Stimulated activated CD4-positive, alpha-beta T cell treated with anti-CD3 and anti-CD28 coated beads, Interleukin-12 subunit alpha, Interleukin-12 subunit beta, amount 100 ng/mL, for 24 hours (primary cell): ENCODE results near the gene TNIK.
"Not testable (repeated sequence)": the region's sequence is repeated elsewhere in the genome, so short reads cannot be mapped to it uniquely, and the experiment has no call there.

Experiments used
- DNase-seq, 2 experiments: peaks; one replicate each; pipeline ENCODE4 v3.0.0-alpha.2; 2020; ENCODE audit warnings: low read depth in 2 of 2

The TNIK gene

GRCh38 chr3:171309906-171310359 is 150.3 kb downstream of the TNIK start:
- DNase-seq = no peak

- DNase-seq = no peak
Measured at GRCh38 chr3:171307988-171308387, 152.2 kb downstream of the TNIK start.

GRCh38 chr3:171307046-171307585 is 153.1 kb downstream of the TNIK start:
- DNase-seq = no peak

GRCh38 chr3:171306631-171307030 is 153.6 kb downstream of the TNIK start:
- DNase-seq = no peak

- not testable (repeated sequence) for DNase-seq
Measured at GRCh38 chr3:171305823-171306222, 154.4 kb downstream of the TNIK start.

- DNase-seq = not testable (repeated sequence)
Measured at GRCh38 chr3:171304498-171304897, 155.7 kb downstream of the TNIK start.

GRCh38 chr3:171304017-171304416 is 156.2 kb downstream of the TNIK start:
- not testable (repeated sequence) for DNase-seq

GRCh38 chr3:171301998-171302397 is 158.2 kb downstream of the TNIK start:
- no peak for DNase-seq

GRCh38 chr3:171301002-171301401 is 159.2 kb downstream of the TNIK start:
- DNase-seq = no peak

- DNase-seq = no peak
Measured at GRCh38 chr3:171297951-171298350, 162.3 kb downstream of the TNIK start.

- DNase-seq = no peak
Measured at GRCh38 chr3:171297207-171297606, 163.0 kb downstream of the TNIK start.

- no peak for DNase-seq
Measured at GRCh38 chr3:171295484-171296373, 164.5 kb downstream of the TNIK start.

GRCh38 chr3:171293142-171293782 is 166.9 kb downstream of the TNIK start:
- no peak for DNase-seq

GRCh38 chr3:171290680-171291079 is 169.5 kb downstream of the TNIK start:
- no peak for DNase-seq

GRCh38 chr3:171289291-171289690 is 170.9 kb downstream of the TNIK start:
- no peak for DNase-seq

GRCh38 chr3:171287761-171288160 is 172.4 kb downstream of the TNIK start:
- not testable (repeated sequence) for DNase-seq

- no peak for DNase-seq
Measured at GRCh38 chr3:171286580-171287249, 173.5 kb downstream of the TNIK start.

GRCh38 chr3:171285287-171285686 is 174.9 kb downstream of the TNIK start:
- DNase-seq = no peak

- no peak for DNase-seq
Measured at GRCh38 chr3:171284308-171285075, 175.7 kb downstream of the TNIK start.

- no peak for DNase-seq
Measured at GRCh38 chr3:171283848-171284222, 176.4 kb downstream of the TNIK start.

- no peak for DNase-seq
Measured at GRCh38 chr3:171283183-171283847, 176.9 kb downstream of the TNIK start.
